Astrocyte (in vitro differentiated cells and primary cell): ENCODE measurements around the gene TRIM15.

Experiments
- EZH2 ChIP-seq: IDR thresholded peaks from 2 replicates; pipeline ENCODE4 v1.6.1; 2012; ENCODE audit warnings: mild to moderate bottlenecking, low read length, inconsistent platforms; ENCODE audit not compliant: insufficient read depth
- TF ChIP-seq, protein P1 (sequence below): IDR thresholded peaks from 2 replicates; pipeline ENCODE4 v1.5.1; 2011; ENCODE audit warnings: low read depth, mild to moderate bottlenecking, inconsistent platforms, low read length, moderate library complexity; ENCODE audit not compliant: insufficient read depth

DNA sequence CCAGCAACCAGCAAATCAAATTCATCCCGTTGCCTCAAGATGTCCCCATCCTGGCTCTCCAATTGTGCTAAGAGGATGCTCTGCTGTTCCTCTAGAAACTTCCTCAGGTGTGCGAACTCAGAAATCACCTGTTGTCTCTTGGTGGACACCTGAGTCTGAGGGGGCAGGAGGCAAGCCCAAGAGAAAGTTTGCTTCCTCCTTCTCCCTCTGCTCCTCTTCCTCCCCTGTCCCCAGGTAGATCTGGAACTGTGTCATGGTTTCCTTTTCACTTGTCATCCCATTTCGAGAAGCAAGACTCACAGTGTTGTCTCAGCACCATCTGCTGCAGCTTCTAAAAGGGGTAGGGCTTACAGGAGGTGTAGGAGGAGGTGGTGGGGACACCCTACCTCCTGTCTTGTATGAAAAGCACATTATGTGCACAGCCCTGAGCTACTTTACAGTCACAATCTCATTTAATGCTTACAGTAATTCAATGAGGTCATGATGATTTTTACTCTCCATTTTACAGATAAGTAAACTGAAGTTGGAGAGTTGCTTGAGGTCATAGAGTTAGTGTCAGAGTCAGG is 4.8 kb upstream of the TRIM15 start:
- TF ChIP-seq, protein P1, sequence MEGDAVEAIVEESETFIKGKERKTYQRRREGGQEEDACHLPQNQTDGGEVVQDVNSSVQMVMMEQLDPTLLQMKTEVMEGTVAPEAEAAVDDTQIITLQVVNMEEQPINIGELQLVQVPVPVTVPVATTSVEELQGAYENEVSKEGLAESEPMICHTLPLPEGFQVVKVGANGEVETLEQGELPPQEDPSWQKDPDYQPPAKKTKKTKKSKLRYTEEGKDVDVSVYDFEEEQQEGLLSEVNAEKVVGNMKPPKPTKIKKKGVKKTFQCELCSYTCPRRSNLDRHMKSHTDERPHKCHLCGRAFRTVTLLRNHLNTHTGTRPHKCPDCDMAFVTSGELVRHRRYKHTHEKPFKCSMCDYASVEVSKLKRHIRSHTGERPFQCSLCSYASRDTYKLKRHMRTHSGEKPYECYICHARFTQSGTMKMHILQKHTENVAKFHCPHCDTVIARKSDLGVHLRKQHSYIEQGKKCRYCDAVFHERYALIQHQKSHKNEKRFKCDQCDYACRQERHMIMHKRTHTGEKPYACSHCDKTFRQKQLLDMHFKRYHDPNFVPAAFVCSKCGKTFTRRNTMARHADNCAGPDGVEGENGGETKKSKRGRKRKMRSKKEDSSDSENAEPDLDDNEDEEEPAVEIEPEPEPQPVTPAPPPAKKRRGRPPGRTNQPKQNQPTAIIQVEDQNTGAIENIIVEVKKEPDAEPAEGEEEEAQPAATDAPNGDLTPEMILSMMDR = no peak
- no peak for TF ChIP-seq EZH2
